K562 (cell line): ENCODE data around the gene RPL21. TPM values are rescaled to one million over a fixed set of nuclear protein-coding genes. Genes with fewer than 3 reads are reported as not detected.

Source experiments
- ATAC-seq: fragments of 200-7000 bp; cut with Tn5 transposase; 3 replicates; pipeline ENCODE4 v1.9.1; 2020; ENCODE audit warnings: moderate library complexity
- BruUV-seq: library from RNA; stranded (reverse); fragments of 400-500 nt; replicated peaks from 2 replicates; lab custom pipeline; 2021; lab: Mats Ljungman, UMichigan
- CTCF ChIA-PET: fragments of 300-600 bp; formaldehyde crosslinking; extraction: SDS; loops from one replicate; lab custom pipeline; 2021; ENCODE audit warnings: low intra/inter-chr PET ratio; lab: Yijun Ruan, JAX
- POLR2A ChIA-PET: fragments of 300-600, 350-650 bp; sonication (Branson Sonifier 250); formaldehyde crosslinking; extraction: SDS; loops from one replicate; lab custom pipeline; 2021; ENCODE audit warnings: antibody characterized with exemption, inconsistent platforms; lab: Yijun Ruan, JAX
- DNase-seq, 4 experiments: peaks; one replicate each; pipeline versions ENCODE4 v3.0.0 to v3.0.0-alpha.2; 2011 to 2018; ENCODE audit warnings: low spot score in 3 of 4, mixed read lengths in 3 of 4; ENCODE audit errors: extremely low read depth in 1 of 4
- FAIRE-seq: peaks from 2 replicates; lab custom pipeline; 2011; peaks lifted over from hg19 to GRCh38; lab: Jason Lieb, UNC
- H2AFZ ChIP-seq: 2 replicates; pipeline ENCODE4 v1.6.0; 2011; ENCODE audit warnings: low read depth, low read length, control low read depth, inconsistent platforms
- H3K27ac ChIP-seq: fragments of 200-600 bp; 3 replicates; pipeline ENCODE4 v1.8.0; 2011; ENCODE audit warnings: low read depth, mild to moderate bottlenecking, control low read depth, inconsistent platforms, low read length, moderate library complexity, mixed read lengths; ENCODE audit errors: extremely low read depth
- H3K27me3 ChIP-seq, 2 experiments: fragments of 300-600 bp in 1 of 2; 2 replicates in 1 of 2; 3 replicates in 1 of 2; pipeline versions ENCODE4 v1.6.0 to v1.8.0; 2011; ENCODE audit warnings: inconsistent platforms in 2 of 2, low read length in 2 of 2, mild to moderate bottlenecking in 1 of 2, mixed read lengths in 1 of 2, moderate library complexity in 1 of 2; ENCODE audit not compliant: control insufficient read depth in 2 of 2, insufficient read depth in 2 of 2
- H3K36me3 ChIP-seq: fragments of 300-600 bp; 3 replicates; pipeline ENCODE4 v1.8.0; 2011; ENCODE audit warnings: mild to moderate bottlenecking, low read length, inconsistent platforms; ENCODE audit not compliant: control insufficient read depth, insufficient read depth
- H3K4me1 ChIP-seq, 2 experiments: fragments of 200-600 bp in 1 of 2; replicated peaks in 1 of 2; 2 replicates in 1 of 2; 3 replicates in 1 of 2; pipeline versions ENCODE4 v1.5.1 to v1.8.0; 2011; ENCODE audit warnings: inconsistent platforms in 2 of 2, low read length in 2 of 2, mild to moderate bottlenecking in 1 of 2, mixed read lengths in 1 of 2, moderate library complexity in 1 of 2; ENCODE audit not compliant: control insufficient read depth in 2 of 2, insufficient read depth in 2 of 2
- H3K4me2 ChIP-seq: 2 replicates; pipeline ENCODE4 v1.6.1; 2011; ENCODE audit warnings: low read length, control low read depth, inconsistent platforms, mixed read lengths; ENCODE audit not compliant: insufficient read depth
- H3K4me3 ChIP-seq: fragments of 200-600 bp; sonication (generic), shearing (Covaris generic); 2 replicates; pipeline ENCODE4 v1.5.1; 2016; ENCODE audit warnings: control low read depth, inconsistent platforms
- H3K79me2 ChIP-seq: fragments of 200-600 bp; 3 replicates; pipeline ENCODE4 v1.8.0; 2011; ENCODE audit warnings: low read length, inconsistent platforms; ENCODE audit not compliant: control insufficient read depth, insufficient read depth
- H3K9ac ChIP-seq, 2 experiments: 2 replicates each; pipeline versions ENCODE4 v1.6.0 to v1.6.1; 2011; ENCODE audit warnings: low read depth in 2 of 2, low read length in 2 of 2, control low read depth in 1 of 2, inconsistent platforms in 1 of 2, mild to moderate bottlenecking in 1 of 2, mixed read lengths in 1 of 2; ENCODE audit not compliant: insufficient read depth in 1 of 2
- H3K9me1 ChIP-seq: one replicate; pipeline ENCODE4 v1.6.0; 2011; ENCODE audit warnings: inconsistent platforms, mild to moderate bottlenecking, low read length, moderate library complexity; ENCODE audit not compliant: control insufficient read depth, insufficient read depth
- H3K9me3 ChIP-seq: replicated peaks from 2 replicates; pipeline ENCODE4 v1.5.1; 2011; ENCODE audit warnings: low read depth, low read length, inconsistent platforms; ENCODE audit not compliant: control insufficient read depth, insufficient read depth
- H4K20me1 ChIP-seq: replicated peaks from 2 replicates; pipeline ENCODE4 v1.6.1; 2011; ENCODE audit warnings: low read length, inconsistent platforms, mixed read lengths; ENCODE audit not compliant: control insufficient read depth, insufficient read depth
- FOXJ2 ChIP-seq: fragments of 200-800 bp; sonication (Bioruptor generic); IDR thresholded peaks from 2 replicates; pipeline ENCODE4 v1.6.1; 2016; ENCODE audit warnings: missing genetic modification characterization, missing compliant biosample characterization
- HNRNPH1 ChIP-seq: fragments of 200-400 bp; formaldehyde crosslinking; optimal IDR thresholded peaks from 2 replicates; pipeline ENCODE3; 2017; ENCODE audit warnings: low read depth, mild to moderate bottlenecking, low read length, moderate library complexity
- KLF10 ChIP-seq: fragments of 250-450 bp; sonication (Bioruptor Pico); IDR thresholded peaks from 2 replicates; pipeline ENCODE4 v1.6.1; 2021; ENCODE audit warnings: matching md5 sums
- MYBL2 ChIP-seq, 2 experiments: fragments of 450-650 bp in 1 of 2; sonication (generic) in 1 of 2; formaldehyde crosslinking in 1 of 2; IDR thresholded peaks; 2 replicates each; pipeline versions ENCODE4 v1.6.1 to v1.8.1; 2017 to 2022; ENCODE audit warnings: borderline replicate concordance in 1 of 2, inconsistent platforms in 1 of 2, low read depth in 1 of 2, mild to moderate bottlenecking in 1 of 2, missing genetic modification reagents in 1 of 2, moderate library complexity in 1 of 2
- NBN ChIP-seq: fragments of 450-650 bp; IDR thresholded peaks from 2 replicates; pipeline ENCODE4 v1.6.1; 2016; ENCODE audit warnings: low read depth, mild to moderate bottlenecking
- NFYB ChIP-seq: IDR thresholded peaks from 2 replicates; pipeline ENCODE4 v1.6.1; 2011; ENCODE audit warnings: mild to moderate bottlenecking, moderate library complexity; ENCODE audit not compliant: insufficient read length; ENCODE audit errors: extremely low read depth
- PHF21A ChIP-seq: fragments of 450-650 bp; IDR thresholded peaks from 2 replicates; pipeline ENCODE4 v1.6.1; 2017; ENCODE audit warnings: low read depth, borderline replicate concordance
- PTTG1 ChIP-seq: fragments of 450-650 bp; IDR thresholded peaks from 2 replicates; pipeline ENCODE4 v1.6.1; 2016; ENCODE audit warnings: low read depth, mild to moderate bottlenecking, missing genetic modification characterization, missing compliant biosample characterization
- STAT5B ChIP-seq: fragments of 250-450 bp; sonication (Bioruptor Pico); IDR thresholded peaks from 2 replicates; pipeline ENCODE4 v1.8.0; 2021; ENCODE audit warnings: mild to moderate bottlenecking, inconsistent platforms
- ZC3H4 ChIP-seq: sonication (generic); formaldehyde crosslinking; IDR thresholded peaks from 2 replicates; pipeline ENCODE4 v1.9.0; 2021; ENCODE audit warnings: missing genetic modification reagents, borderline replicate concordance
- ZSCAN29 ChIP-seq: fragments of 450-650 bp; IDR thresholded peaks from 2 replicates; pipeline ENCODE4 v1.6.1; 2017
- WGBS: fragments of 100-300 bp; shearing (Covaris generic); methylation state at CpG from one replicate; pipeline ENCODE4 v1.1.6; 2016; ENCODE audit warnings: low coverage, mixed read lengths; ENCODE audit not compliant: insufficient coverage; ENCODE audit errors: missing lambda C conversion rate; 5-methylcytosine and 5-hydroxymethylcytosine counted together
- in situ Hi-C: fragments of 300-500 bp; cut with MboI; formaldehyde crosslinking; loops from 4 replicates; pipeline ENCODE4 v1.15.0; 2018; ENCODE audit warnings: inconsistent platforms, mixed read lengths
- intact Hi-C: fragments of 100-400 bp; cut with micrococcal nuclease; formaldehyde crosslinking; loops from 2 replicates; pipeline ENCODE4 v1.14.2; 2022
- polyA plus RNA-seq, 8 experiments: library from polyadenylated mRNA; depleted of rRNA in 4 of 8; stranded (reverse) in 5 of 8; unstranded in 3 of 8; fragments of >200 nt; fragmentation: Nextera tagmentation in 2 of 8; fragmentation: Illumina TruSeq in 1 of 8; extraction: Ambion mirVana in 2 of 8; extraction: Trizol in 1 of 8; gene quantifications; 2 replicates each; pipeline versions ENCODE4 v1.2.1 to v1.2.3, GENCODE V29; 2011 to 2014; ENCODE audit warnings: inconsistent platforms in 1 of 8, missing spikeins in 1 of 8
- total RNA-seq, 7 experiments: library from RNA; depleted of rRNA in 6 of 7; stranded (reverse); fragments of >200 nt in 6 of 7; fragmentation: Illumina TruSeq in 2 of 7; extraction: Trizol in 2 of 7; gene quantifications; 2 replicates each; pipeline versions ENCODE4 v1.2.1 to v1.2.3, GENCODE V29; 2011 to 2021; ENCODE audit warnings: low replicate concordance in 1 of 7
- TF ChIP-seq, protein P1 (sequence below): fragments of 200-400 bp; formaldehyde crosslinking; IDR thresholded peaks from 2 replicates; pipeline ENCODE4 v1.6.1; 2017; ENCODE audit warnings: mild to moderate bottlenecking, low read depth, low read length, moderate library complexity
- TF ChIP-seq, protein P2 (sequence below), 2 experiments: fragments of 450-650 bp in 1 of 2; sonication (generic) in 1 of 2; formaldehyde crosslinking in 1 of 2; IDR thresholded peaks in 1 of 2; conservative IDR thresholded peaks in 1 of 2; 2 replicates each; pipeline versions ENCODE4 v1.6.1 to v1.8.1; 2016 to 2023; ENCODE audit warnings: mild to moderate bottlenecking in 2 of 2, moderate library complexity in 2 of 2, inconsistent platforms in 1 of 2, missing genetic modification reagents in 1 of 2
- TF ChIP-seq, protein P3 (sequence below): fragments of 450-650 bp; IDR thresholded peaks from 2 replicates; pipeline ENCODE4 v1.6.1; 2018; ENCODE audit warnings: mild to moderate bottlenecking, low read depth; ENCODE audit not compliant: partially characterized antibody
- TF ChIP-seq, protein P4 (sequence below): fragments of 250-450 bp; sonication (Bioruptor Pico); IDR thresholded peaks from 2 replicates; pipeline ENCODE4 v1.5.0; 2021

RPL21 gene
- total and polyA plus RNA-seq, 9 of the 15 experiments (the other 6 are each of a cell fraction or from before 2014, with no cell fraction given), result 622 to 4,203 (median 1,676) TPM

DNA sequence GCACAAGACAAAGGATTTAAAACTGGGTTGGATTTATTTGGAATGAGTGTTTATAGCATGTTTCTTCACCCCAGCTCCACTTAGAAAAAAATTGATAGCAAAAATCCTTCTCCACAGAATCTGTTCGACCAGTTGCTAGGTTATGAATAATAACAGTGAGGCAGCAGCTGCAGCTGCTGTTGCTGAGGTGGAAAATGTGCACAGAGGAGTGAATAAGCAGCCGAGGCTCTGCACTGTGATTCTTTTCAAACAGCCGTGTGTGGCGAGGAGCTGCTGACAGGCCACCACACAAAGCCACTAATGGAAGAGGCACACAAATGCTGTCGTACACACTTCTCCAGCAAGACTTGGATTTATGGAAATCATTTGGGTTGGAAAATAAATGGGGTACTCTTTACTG lies 12.8 kb downstream of the RPL21 start (continued):
- TF ChIP-seq, protein P1, sequence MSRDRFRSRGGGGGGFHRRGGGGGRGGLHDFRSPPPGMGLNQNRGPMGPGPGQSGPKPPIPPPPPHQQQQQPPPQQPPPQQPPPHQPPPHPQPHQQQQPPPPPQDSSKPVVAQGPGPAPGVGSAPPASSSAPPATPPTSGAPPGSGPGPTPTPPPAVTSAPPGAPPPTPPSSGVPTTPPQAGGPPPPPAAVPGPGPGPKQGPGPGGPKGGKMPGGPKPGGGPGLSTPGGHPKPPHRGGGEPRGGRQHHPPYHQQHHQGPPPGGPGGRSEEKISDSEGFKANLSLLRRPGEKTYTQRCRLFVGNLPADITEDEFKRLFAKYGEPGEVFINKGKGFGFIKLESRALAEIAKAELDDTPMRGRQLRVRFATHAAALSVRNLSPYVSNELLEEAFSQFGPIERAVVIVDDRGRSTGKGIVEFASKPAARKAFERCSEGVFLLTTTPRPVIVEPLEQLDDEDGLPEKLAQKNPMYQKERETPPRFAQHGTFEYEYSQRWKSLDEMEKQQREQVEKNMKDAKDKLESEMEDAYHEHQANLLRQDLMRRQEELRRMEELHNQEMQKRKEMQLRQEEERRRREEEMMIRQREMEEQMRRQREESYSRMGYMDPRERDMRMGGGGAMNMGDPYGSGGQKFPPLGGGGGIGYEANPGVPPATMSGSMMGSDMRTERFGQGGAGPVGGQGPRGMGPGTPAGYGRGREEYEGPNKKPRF, result no peak
- no peak for TF ChIP-seq HNRNPH1
- no peak for TF ChIP-seq ZC3H4 (CRISPR knock-in tag)
- no peak for TF ChIP-seq PTTG1
- no peak for TF ChIP-seq MYBL2 (IDR thresholded peaks at IDR 0.05; ENCODE audit: low read depth)
- TF ChIP-seq MYBL2 (CRISPR knock-in tag; IDR thresholded peaks at IDR 0.05; ENCODE audit: borderline replicate concordance), result no peak
- TF ChIP-seq, protein P2, sequence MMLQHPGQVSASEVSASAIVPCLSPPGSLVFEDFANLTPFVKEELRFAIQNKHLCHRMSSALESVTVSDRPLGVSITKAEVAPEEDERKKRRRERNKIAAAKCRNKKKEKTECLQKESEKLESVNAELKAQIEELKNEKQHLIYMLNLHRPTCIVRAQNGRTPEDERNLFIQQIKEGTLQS (IDR thresholded peaks at IDR 0.05), result no peak
- TF ChIP-seq, protein P2 (CRISPR knock-in tag; conservative IDR thresholded peaks at IDR 0.05), result no peak

DNA sequence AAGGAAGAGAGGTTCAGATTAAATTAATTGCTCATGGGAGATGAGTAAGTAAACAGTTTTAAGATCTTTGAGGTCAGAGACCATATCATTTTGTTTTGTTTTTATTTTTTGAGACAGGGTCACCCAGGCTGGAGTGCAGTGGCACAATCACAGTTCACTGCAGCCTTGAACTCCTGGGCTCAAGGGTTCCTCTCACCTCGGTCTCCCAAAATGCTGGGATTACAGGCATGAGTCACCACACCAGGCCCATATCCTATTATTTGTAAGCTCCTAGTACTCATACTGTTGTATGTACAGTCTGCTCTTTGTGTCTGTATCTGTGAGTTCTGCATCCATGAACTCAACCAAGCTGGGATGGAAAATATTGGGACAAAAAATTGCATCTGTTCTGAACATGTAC lies 13.3 kb downstream of the RPL21 start:
- no peaks in the 10 kb centered on the region for H3K79me2 ChIP-seq
- in situ Hi-C loops, result no loop called here
- H4K20me1 ChIP-seq, result no peaks in the 10 kb centered on the region
- no CpG with 5 or more reads among the region's 1 CpG for WGBS
- no peak overlapping the region for H2AFZ ChIP-seq
- no peak overlapping the region for H3K27ac ChIP-seq
- H3K4me2 ChIP-seq, result no peak overlapping the region
- H3K36me3 ChIP-seq, result no peaks in the 10 kb centered on the region; the same call in 2 of the 3 replicates
- H3K4me3 ChIP-seq, result no peak overlapping the region
- FAIRE-seq (no peak), ATAC-seq (no peak), DNase-seq (no peak)
- no peak overlapping the region for H3K9ac ChIP-seq
- no peaks in the 10 kb centered on the region for H3K27me3 ChIP-seq
- no TSS peak for BruUV-seq
- no peaks in the 10 kb centered on the region; a peak in 2 of 5 replicates for H3K4me1 ChIP-seq
- POLR2A ChIA-PET, result interaction anchor here (0.6 to 1.3 kb wide), 2 partner anchors 10 to 14 kb away, joined by 3 to 4 read pairs; no protein-coding TSS in a partner anchor
- no peaks in the 10 kb centered on the region for H3K9me1 ChIP-seq
- intact Hi-C loops, result no loop called here
- CTCF ChIA-PET, result no interaction called here
- no peaks in the 10 kb centered on the region for H3K9me3 ChIP-seq
- TF ChIP-seq ZSCAN29, result no peak
- no peak for TF ChIP-seq KLF10 (CRISPR knock-in tag)
- no peak for TF ChIP-seq HNRNPH1
- no peak for TF ChIP-seq NBN
- no peak for TF ChIP-seq FOXJ2 (tag)
- no peak for TF ChIP-seq PHF21A
- TF ChIP-seq, protein P3, sequence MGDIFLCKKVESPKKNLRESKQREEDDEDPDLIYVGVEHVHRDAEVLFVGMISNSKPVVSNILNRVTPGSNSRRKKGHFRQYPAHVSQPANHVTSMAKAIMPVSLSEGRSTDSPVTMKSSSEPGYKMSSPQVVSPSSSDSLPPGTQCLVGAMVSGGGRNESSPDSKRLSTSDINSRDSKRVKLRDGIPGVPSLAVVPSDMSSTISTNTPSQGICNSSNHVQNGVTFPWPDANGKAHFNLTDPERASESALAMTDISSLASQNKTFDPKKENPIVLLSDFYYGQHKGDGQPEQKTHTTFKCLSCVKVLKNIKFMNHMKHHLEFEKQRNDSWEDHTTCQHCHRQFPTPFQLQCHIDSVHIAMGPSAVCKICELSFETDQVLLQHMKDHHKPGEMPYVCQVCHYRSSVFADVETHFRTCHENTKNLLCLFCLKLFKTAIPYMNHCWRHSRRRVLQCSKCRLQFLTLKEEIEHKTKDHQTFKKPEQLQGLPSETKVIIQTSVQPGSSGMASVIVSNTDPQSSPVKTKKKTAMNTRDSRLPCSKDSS, result no peak
- TF ChIP-seq NFYB, result no peak
- TF ChIP-seq STAT5B, result no peak
- TF ChIP-seq, protein P4, sequence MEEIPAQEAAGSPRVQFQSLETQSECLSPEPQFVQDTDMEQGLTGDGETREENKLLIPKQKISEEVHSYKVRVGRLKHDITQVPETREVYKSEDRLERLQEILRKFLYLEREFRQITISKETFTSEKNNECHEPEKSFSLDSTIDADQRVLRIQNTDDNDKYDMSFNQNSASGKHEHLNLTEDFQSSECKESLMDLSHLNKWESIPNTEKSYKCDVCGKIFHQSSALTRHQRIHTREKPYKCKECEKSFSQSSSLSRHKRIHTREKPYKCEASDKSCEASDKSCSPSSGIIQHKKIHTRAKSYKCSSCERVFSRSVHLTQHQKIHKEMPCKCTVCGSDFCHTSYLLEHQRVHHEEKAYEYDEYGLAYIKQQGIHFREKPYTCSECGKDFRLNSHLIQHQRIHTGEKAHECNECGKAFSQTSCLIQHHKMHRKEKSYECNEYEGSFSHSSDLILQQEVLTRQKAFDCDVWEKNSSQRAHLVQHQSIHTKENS (CRISPR knock-in tag), result no peak
